Ramos (cell line): Measurements from ENCODE around the gene DNAAF2.
"Not testable (repeated sequence)": the region's sequence is repeated elsewhere in the genome, so short reads cannot be mapped to it uniquely, and the experiment has no call there.

Experiments
- in situ Hi-C: fragments of 300-500 bp; cut with MboI; formaldehyde crosslinking; loops from one replicate; pipeline ENCODE4 v1.14.3; 2022; ENCODE audit warnings: low sequenced_read_pairs; ENCODE audit not compliant: unreplicated experiment

DNAAF2 gene, protein sequence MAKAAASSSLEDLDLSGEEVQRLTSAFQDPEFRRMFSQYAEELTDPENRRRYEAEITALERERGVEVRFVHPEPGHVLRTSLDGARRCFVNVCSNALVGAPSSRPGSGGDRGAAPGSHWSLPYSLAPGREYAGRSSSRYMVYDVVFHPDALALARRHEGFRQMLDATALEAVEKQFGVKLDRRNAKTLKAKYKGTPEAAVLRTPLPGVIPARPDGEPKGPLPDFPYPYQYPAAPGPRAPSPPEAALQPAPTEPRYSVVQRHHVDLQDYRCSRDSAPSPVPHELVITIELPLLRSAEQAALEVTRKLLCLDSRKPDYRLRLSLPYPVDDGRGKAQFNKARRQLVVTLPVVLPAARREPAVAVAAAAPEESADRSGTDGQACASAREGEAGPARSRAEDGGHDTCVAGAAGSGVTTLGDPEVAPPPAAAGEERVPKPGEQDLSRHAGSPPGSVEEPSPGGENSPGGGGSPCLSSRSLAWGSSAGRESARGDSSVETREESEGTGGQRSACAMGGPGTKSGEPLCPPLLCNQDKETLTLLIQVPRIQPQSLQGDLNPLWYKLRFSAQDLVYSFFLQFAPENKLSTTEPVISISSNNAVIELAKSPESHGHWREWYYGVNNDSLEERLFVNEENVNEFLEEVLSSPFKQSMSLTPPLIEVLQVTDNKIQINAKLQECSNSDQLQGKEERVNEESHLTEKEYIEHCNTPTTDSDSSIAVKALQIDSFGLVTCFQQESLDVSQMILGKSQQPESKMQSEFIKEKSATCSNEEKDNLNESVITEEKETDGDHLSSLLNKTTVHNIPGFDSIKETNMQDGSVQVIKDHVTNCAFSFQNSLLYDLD

DNA sequence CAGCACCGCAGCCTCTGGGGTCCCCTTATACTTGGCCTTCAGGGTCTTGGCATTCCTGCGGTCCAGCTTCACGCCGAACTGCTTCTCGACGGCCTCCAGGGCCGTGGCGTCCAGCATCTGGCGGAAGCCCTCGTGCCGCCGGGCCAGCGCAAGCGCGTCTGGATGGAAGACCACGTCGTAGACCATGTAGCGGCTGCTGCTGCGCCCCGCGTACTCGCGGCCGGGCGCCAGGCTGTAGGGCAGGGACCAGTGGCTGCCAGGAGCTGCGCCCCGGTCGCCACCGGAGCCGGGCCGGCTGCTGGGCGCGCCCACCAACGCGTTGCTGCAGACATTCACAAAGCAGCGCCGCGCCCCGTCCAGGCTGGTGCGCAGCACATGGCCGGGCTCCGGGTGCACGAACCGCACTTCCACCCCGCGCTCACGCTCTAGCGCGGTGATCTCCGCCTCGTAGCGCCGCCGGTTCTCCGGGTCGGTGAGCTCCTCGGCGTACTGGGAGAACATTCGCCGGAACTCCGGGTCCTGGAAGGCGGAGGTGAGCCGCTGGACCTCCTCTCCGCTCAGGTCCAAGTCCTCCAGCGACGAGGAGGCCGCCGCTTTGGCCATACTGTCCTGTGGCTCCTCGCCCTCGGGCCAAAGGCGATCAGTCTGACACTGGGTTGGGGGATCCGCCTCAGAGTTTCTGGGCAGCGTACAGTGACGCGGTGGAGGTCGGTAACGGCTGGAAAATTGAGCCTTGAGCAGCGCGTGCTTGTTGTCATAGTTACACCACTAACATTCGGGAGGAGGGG is at the start of gene DNAAF2:
Gene DNAAF2 (minus strand): TSS at position 698 of the 788 bp plus-strand sequence. CDS start 95 bp downstream, at position 603.
- in situ Hi-C loops: loop anchor here (10.0 to 25.0 kb wide), 2 partner anchors 220 to 478 kb away; partner anchors contain the start of genes NEMF and VCPKMT

DNA sequence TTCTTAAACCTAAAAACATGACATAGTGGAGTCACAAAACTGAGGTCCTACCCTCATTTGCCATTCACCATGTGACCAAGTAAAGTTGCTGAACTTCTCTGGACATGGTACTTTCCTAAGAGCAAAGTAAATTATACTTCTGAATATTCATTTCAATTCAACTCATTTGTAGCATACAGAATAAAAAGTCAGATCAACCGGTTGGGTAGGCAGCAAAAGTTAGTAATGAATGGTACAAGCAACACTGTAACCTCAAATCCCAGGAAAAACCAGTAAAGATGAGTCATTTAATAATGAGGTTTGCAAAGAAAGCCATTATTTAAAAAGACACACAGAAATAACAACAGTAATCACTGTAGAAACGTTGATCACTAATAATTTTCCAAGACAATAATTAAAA is 44.2 kb upstream of the DNAAF2 start:
- in situ Hi-C loops: no loop called here

DNA sequence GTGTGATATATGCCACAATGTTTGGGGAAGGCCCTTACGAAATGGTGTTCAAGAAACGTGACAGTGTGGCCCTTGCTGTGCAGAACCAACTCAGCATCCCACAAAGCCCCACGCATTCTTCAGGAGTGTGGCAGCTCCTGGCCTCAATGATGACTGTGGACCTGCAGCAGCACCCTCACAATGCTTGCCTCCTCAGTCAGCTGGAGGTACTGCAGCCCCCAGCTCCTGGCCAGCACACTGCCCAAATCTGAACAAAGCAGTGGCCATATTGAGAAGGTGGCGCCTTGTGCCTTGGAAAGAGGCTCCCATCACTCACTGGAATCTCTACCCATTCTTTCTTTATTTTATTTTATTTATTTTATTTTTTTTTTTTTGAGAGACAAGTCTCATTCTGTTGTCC is 42.6 kb upstream of the DNAAF2 start:
- in situ Hi-C loops: no loop called here

DNA sequence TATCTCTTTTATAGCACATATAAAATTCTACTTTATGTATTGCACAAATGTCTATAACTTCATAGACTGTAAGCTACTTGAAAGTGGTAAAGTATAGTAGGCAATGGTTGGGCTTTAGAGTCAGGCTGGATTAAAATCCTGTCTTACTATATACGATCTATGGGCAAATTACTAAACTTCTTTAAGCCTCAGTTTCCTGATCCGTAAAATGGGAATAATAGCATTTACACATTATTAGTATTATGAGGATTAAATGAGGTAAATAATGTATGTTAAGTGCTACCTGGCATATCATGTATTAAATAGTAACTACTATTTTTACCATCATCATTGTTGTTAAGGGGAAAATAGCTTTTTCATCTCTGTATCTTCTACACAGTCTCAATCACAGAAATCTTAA is 38.5 kb upstream of the DNAAF2 start:
- in situ Hi-C loops: no loop called here

DNA sequence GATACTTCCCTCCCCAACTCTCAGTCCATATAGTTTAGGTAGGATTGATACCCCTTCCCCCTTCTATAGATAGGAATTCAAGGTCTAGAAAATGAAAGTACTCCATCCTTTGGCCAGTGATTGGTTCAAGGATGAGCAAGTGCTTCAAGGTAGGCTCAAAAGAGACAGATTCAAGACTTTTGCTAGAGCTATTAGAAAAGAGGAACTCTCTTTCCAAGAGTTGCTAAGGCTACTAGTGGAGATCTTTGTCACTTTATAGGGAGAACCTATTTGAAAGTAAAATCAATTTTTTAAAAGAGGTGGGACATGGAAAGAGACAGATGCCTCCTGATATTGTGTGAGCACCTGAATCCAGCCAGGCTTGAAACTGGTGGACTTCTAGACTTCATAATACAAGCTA is 35.4 kb upstream of the DNAAF2 start:
- in situ Hi-C loops: no loop called here

DNA sequence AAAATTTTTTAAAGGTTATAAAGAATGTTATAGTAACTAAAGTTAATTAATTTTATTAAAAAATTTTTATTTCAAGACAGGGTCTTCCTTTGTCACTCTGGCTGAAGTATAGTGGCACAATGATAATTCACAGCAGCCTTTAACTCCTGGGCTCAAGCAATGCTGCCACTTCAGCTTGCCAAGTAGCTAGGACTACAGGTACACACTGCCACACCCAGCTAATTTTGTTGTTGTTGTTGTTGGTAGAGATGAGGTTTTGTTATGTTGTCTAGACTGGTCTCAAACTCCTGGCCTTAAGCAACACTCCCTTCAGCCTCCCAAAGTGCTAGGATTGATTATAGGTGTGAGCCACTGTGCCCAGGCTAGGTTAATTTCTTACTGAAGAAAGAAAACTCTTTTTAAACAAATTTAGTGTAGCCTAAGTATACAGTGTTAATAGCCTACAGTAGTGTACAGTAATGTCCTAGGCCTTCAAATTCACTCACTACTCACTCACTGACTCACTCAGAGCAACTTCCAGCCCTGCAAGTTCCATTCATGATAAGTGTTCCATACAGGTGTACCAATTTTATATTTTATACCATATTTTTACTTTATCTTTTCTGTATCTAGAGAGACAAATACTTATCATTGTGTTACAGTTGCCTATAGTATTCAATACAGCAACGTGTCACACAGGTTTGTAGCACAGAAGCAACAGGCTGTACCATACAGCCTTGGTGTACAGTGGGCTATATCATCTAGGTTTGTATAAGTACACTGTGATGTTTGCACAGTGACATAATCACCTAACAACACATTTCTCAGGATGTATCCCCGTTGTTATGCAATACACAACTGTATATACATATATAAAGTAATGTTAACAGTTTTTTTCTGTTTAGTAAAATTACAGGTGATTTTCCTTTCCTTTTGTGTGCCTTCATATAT is 24.7 kb upstream of the DNAAF2 start:
- in situ Hi-C loops: no loop called here

DNA sequence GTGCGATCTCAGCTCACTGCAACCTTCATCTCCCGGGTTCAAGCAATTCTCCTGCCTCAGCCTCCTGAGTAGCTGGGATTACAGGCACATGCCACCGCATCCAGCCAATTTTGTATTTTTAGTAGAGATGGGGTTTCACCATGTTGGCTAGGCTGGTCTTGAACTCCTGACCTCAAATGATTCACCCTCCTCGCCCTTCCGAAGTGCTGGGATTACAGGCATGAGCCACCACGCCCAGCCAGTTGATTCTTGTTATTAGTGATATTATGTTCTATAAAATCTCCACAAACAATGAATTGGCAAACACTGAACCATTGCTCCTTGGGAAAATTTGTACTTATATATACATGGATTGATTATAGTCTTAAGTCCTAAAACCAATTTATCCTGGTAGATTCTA is 22.5 kb upstream of the DNAAF2 start:
- in situ Hi-C loops: not testable (repeated sequence)

DNA sequence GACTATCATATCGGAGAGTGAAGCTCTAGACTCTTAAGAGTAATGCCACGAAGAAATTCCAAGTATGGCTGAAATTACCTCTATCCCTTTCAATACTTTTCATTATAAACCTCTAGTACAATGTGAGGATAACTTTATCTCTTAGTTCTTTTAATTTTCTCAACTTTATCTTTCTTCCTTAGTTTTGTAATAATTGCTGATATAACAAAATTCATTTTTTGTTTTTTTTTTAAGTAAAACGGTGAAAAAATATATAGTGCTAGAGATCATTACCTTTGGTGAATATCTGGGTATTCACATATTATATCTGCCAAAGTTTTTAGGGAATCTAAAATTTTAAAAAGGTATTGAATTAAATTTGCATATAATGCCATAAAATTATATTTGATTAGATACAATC is 19.5 kb upstream of the DNAAF2 start:
- in situ Hi-C loops: no loop called here

DNA sequence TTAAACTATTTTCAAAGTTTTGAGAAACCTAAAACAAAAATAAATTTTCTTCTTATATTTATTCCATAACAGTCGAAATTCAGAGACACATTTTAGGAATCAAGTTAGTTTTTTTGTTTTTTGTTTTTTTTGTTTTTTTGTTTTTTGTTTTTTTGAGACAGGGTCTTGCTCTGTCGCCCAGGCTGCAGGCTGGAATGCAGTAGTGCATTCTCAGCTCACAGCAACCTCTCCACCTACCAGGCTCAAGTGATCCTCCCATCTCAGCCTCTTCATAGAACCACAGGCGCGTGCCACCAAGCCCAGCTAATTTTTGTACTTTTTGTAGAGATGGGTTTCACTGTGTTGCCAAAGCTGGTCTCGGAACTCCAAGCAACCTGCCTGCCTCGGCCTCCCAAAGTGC is 18.5 kb upstream of the DNAAF2 start:
- in situ Hi-C loops: no loop called here

DNA sequence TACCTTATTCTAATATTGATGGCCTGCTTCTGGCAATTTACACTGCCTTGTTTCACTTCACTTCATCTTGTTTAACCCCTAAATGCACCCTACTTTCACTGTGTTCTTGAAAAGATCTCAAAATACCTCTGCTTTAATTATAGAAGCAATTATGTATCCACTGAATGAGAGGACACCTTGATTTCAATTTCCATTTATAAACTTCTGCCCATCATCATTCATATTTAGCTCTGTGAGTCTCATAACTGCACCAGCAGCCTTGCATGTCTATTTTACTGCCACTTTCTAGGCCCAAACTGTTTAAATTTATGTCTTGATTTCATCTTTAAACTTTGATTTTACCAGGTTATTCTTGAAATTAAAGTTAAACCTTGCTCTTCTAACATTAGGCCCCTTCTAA is 7.1 kb upstream of the DNAAF2 start:
- in situ Hi-C loops: loop anchor here (25.0 kb wide), 1 partner anchor 470 kb away; the partner anchor contains the start of gene VCPKMT

DNA sequence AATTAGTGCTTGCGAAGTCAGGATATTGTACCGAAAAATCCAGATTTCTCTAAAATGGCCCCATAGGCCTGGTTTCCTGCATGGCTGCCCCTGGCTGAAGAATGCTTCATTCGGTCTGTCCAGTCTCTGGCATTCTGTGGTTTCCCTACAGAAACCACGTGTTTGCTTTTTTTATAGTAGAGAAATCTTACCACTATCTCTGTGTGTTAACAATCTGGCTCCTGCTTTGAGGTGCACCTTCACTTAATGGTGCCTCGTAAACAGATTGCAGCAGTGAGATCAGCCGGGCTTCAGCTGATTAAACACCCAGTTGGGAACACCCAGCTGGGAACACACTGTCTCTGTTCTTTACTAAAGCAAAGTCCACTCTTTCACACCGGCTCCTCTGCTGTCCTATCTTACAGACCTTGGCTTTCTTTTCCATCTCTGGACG is 6.7 kb upstream of the DNAAF2 start:
- in situ Hi-C loops: loop anchor here (25.0 kb wide), 1 partner anchor 471 kb away; the partner anchor contains the start of gene VCPKMT

DNA sequence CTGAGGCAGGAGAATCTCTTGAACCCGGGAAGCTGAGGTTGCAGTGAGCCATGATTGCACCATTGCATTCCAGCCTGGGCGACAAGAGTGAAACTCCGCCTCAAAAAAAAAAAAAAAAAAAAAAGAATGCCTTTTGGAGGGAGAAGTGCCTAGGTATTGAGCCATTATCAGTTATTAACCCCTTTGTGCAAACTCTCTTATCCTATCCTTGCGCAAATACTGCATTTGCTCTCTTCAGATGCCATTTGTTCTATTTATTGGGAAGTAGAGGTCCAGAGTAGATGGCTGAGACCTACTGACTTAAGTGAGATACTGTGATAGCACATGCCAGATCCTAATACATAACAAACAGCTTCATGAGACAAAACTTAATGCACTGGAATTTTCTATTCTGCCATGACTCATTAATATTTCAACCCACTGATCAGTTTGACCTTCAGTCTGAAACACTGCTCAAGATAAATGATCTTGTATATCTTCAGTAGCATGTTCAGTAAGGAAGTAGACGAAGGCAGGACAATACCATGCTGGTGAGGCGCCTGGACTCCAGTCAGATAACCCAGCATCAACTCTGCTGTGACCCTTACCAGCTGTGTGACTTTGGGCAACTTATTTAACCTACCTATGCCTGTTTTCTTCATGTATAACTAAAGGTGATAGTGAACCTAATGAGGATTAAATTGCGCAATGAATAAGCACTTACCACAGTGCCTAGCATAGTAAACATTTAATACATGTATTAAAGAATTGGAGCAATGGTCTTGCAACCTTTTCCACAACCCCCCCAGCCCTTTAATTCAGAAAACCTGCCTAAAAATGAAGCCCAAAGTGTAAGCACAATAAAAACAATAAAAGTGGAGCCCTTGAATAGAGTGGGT is 5.7 kb upstream of the DNAAF2 start:
- in situ Hi-C loops: loop anchor here (25.0 kb wide), 1 partner anchor 472 kb away; the partner anchor contains the start of gene VCPKMT

DNA sequence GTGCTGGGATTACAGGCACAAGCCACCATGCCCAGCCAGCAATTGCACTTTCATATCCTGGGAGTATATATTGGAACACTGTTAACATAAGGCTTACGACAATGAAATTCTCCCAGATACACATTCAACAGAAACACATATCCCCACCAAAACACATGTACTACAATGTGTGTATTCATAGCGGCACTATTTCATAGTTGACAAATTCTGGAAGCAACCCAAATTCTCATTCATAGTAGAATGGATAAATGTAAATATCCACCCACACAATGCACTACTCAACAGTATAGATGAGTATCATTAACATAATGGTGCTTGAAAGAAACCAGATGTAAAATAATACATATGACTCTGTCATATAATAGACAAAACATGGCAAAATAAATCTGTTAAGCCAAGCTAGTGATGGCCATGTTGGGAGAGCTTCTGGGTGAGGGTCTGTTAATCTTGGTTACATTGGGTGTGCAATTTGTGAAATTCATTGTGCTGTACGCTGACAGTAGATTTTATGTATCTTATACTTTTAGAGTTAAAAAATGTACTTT is 2.6 kb upstream of the DNAAF2 start:
- in situ Hi-C loops: loop anchor here (10.0 to 25.0 kb wide), 2 partner anchors 217 to 475 kb away; partner anchors contain the start of genes NEMF and VCPKMT

DNA sequence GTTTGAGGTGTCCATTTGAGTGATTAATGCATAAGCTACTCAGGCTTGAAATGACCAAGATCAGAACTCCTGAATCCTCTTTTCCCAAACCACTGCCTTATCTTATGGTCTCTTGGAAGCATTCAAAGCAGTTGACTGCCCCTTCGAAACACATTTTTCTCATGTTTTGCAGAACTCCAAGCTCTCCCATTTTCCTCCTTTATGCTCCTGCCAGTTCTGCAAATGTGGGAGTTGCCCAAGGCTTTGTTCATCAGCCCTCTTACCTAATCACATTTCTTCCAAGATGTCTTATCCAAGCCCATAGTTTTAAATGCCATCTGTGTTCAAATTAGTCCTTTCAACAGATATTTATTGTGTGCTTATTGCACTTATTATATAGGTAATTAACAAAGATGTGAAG is 1.8 kb upstream of the DNAAF2 start:
- in situ Hi-C loops: loop anchor here (10.0 to 25.0 kb wide), 2 partner anchors 218 to 475 kb away; partner anchors contain the start of genes NEMF and VCPKMT

DNA sequence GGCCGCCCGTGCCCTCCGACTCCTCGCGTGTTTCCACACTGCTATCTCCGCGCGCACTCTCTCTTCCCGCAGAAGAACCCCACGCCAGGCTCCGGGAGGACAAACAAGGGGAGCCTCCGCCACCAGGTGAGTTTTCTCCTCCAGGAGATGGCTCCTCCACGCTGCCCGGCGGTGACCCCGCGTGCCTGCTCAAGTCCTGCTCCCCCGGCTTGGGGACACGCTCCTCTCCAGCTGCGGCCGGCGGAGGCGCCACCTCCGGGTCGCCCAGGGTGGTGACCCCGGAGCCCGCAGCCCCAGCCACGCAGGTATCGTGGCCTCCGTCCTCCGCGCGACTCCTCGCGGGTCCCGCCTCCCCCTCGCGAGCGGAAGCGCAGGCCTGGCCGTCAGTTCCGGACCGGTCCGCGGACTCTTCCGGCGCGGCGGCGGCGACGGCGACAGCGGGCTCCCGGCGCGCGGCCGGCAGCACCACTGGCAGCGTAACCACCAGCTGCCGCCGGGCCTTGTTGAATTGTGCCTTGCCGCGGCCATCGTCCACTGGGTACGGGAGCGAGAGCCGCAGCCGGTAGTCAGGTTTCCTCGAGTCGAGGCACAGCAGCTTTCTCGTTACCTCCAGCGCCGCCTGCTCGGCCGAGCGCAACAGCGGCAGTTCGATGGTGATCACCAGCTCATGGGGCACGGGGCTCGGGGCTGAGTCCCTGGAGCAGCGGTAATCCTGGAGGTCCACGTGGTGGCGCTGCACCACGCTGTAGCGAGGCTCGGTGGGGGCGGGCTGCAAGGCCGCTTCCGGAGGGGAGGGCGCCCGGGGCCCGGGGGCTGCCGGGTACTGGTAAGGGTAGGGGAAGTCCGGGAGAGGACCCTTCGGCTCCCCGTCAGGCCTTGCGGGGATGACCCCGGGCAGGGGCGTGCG is 1.2 kb downstream of the DNAAF2 start:
- in situ Hi-C loops: loop anchor here (10.0 to 25.0 kb wide), 2 partner anchors 221 to 478 kb away; partner anchors contain the start of genes NEMF and VCPKMT

DNA sequence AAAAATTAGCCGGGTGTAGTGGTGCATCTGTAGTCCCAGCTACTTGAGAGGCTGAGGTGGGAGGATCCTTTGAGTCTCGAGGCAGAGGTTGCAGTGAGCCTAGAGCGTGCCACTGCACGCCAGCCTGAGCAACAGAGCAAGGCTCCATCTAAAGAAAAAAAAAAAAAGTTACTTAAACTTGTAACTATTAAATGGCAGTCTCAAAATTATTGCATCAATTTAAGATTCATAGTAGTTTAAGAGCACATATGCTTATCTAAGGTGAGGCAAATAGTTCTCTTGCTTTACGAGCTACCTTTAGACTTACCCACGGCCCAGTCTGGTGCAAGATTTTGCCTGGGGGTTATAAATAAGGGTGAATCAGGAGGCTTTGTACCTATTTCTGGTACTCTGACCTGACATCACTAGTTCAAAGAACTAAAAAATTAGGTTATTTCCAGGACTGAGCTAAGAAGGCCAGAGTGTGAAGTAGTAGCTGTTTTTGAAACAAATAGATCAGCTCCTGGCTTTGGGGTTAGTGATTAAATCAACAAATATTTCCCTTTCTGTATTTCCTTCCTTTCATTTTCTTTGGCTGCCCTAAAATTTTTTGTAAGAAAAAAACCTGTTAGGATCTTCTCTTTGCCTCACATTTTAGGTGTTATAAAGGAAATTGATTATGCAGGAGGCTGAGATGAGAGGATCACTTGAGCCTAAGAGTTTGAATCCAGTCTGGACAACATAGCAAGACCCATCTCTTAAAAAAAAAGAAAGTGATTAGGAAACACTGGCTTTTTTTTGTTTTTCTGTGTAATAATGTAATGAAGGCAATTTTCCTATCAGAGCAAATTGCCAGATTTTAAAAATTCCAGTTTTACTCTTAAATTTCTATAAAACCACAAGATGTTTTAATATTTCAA is 10.9 kb downstream of the DNAAF2 start:
- in situ Hi-C loops: no loop called here
